HG03565 (cell line): ENCODE data around the gene CPSF4.
A peak's percentile ranks its signal among the peaks of the same experiment; 100 is the strongest.
"Not testable (repeated sequence)": the region's sequence is repeated elsewhere in the genome, so short reads cannot be mapped to it uniquely, and the experiment has no call there.

Source experiments
- ATAC-seq: cut with Tn5 transposase; IDR thresholded peaks from one replicate; pipeline ENCODE4 v1.9.1; 2021; ENCODE audit warnings: mild to moderate bottlenecking, moderate library complexity; ENCODE audit not compliant: unreplicated experiment

The CPSF4 gene

DNA sequence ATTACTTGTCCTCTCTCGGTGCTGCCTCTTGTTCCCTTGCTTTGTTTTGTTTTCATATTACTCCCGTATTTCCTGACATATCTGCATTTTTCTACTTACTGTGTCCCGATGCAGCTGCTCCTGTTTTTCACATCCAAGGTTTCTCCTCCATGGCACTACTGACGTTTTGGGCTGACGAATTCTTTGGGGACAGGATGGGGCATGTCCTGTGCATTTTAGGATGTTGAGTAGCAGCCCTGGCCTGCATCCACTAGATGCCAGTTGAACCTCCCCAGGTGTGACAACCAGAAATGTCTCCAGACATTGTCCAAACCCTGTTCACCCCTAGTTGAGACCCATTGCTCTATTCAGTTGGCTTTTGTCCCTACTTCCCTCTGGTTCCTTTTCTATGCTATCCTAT lies 46.4 kb downstream of the CPSF4 start:
- ATAC-seq, result no peak

GRCh38 chr7:99489235-99489634 lies 50.5 kb downstream of the CPSF4 start:
- ATAC-seq, result no peak

DNA sequence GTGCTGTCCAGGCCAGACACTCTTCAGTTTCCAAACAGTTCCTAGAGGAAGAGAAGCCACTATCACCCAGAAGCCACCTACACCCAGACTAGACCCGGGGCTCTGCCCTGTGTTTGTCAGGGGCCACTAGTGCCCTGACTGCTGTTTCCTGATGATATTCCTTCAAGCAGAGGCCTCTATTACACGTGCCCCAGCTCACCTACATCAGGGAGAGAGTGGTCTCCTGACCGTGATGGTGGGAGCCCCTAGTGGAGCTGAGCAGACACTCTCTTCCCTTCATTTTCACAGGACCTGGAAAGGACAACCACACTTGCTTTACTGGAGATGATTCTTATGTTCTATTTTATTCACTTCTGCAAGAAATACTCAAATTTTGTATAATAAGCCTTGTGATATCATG lies 52.1 kb downstream of the CPSF4 start:
- no peak for ATAC-seq

- no peak for ATAC-seq
Measured at GRCh38 chr7:99493823-99494222, 55.1 kb downstream of the CPSF4 start.

DNA sequence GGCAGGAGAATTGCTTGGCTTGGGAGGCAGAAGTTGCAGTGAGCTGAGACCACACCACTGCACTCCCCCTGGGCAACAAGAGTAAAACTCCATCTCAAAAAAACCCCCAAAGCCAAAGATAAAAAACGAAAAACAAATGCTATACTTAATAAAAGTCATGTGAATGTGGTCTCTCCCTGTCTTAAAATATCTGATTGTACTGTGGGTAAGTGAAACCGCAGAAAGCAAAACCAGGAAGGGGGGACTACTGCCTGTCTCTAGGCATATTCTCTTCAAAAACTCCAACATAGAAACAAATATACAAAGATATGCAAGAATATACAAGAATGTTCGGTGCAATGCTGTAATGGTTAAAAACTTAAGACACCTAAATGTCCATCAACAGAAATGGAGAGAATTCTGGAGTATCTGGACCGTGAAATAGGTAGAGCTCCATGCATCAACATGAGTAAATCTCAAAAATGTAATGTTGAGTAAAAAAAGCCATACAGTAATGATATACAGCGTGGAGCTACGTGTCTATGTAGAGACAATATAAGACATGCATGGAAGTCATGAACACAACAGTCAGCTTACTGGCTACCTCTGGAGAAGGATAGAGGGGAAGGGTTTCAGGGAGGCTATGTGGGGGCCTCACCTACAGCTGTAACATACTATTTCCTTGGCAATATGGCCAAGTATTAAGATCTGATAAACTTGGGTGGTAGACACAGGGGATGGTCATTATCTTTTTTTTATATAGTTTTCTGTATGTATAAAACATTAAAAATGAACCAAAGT lies 59.2 kb downstream of the CPSF4 start:
- ATAC-seq, result no peak

- ATAC-seq, result no peak
Measured at GRCh38 chr7:99498546-99498944, 59.8 kb downstream of the CPSF4 start.

GRCh38 chr7:99499371-99499720 lies 60.6 kb downstream of the CPSF4 start:
- no peak for ATAC-seq

DNA sequence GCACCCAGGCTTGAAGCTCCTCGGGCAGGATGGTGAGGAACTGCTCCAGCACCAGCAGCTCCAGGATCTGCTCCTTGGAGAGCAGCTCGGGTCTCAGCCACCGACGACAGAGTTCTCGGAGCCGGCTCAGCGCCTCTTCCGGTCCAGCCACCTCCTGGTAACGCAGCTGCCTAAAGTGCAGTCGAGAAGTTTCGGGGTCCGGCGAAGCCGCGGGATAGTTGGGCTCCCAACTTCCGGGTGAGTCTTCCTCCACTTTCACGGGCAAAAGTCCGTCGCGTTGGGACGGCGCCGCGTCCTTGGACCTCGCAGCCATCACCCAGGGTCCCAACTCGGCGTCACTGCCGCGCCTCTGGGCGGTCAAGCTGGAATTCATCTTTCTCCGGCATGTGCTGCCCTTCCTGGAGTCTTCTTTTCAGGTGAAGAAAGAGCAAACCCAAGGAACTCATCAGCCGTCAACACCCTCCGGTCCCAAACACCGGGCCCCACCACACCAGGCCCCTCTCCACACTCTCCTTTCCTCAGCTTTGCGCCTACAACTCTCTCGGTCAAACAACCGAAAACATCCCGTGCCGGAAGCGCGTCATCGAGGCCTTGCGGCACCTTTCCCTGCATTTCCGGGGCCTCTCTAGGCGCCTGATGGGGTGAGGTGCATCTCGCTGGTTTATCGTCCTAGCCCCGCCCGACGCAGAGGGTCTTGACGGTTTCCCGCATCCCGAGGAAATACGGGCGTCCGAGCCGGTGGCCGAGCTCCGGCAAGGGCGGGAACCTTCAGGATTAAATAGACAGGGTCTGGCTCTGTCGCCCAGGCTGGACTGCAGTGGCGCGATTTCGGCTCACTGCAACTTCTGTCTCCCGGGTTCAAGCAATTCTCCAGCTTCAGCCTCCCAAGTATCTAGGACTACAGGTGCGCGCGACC lies 61.2 kb downstream of the CPSF4 start, which contains the start of gene ZNF394:
Gene ZNF394, minus strand, starts transcription at position 561 of the 916 bp plus-strand sequence. Its CDS starts 188 bp downstream, at position 373.
- ATAC-seq, result peak; percentile 39

- ATAC-seq, result no peak
Measured at GRCh38 chr7:99500637-99501009, 61.9 kb downstream of the CPSF4 start.

DNA sequence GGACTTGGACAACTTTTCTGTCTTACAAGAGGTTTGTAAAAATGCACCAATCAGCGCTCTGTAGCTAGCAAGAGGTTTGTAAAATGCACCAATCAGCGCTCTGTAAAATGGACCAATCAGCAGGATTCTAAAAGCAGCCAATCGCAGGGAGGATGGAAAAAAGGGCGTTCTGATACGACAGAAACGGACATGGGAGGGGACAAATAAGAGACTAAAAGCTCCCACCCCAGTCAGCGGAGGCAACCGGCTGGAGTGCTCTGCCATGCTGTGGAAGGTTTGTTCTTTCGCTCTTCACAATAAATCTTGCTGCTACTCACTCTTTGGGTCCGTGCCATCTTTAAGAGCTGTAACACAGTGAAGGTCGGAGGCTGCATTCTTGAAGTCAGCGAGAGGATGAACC lies 62.5 kb downstream of the CPSF4 start:
- ATAC-seq, result not testable (repeated sequence)

GRCh38 chr7:99504281-99504602 lies 65.5 kb downstream of the CPSF4 start:
- no peak for ATAC-seq

- ATAC-seq, result peak; percentile 73
Measured at GRCh38 chr7:99504603-99505323, 66.0 kb downstream of the CPSF4 start, which contains the start of gene ZKSCAN5. Gene ZKSCAN5 (plus strand): TSS chr7:99504662. CDS start chr7:99506045, 1,383 bp downstream.

DNA sequence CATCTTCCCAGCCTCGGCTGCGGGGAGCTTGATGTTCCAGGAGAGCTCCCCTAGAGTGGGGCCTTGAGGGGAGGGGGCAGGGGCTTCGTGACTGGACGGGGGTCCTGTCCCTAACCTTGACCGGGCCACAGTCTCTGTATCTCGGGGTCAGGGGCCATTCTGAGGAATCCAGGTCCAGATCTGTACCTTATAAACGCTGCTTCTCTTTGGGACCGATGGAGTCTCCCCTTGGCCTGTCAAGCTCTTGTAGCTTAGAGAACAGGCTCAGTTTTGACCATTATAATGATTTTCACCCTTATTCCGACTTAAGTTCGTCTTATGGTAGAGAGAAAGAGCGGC lies 66.5 kb downstream of the CPSF4 start:
- no peak for ATAC-seq
